HG02973 (cell line): Measurements from ENCODE around the gene SPOCD1.

Experiments
- ATAC-seq: cut with Tn5 transposase; IDR thresholded peaks from one replicate; pipeline ENCODE4 v1.9.1; 2021; ENCODE audit warnings: moderate library complexity; ENCODE audit not compliant: unreplicated experiment

The SPOCD1 gene

GRCh38 chr1:31801458-31801857 lies 14.4 kb downstream of the SPOCD1 start:
- ATAC-seq: no peak

GRCh38 chr1:31800674-31800967 lies 15.2 kb downstream of the SPOCD1 start:
- ATAC-seq: no peak

GRCh38 chr1:31799895-31800673 lies 15.7 kb downstream of the SPOCD1 start:
- ATAC-seq: no peak

GRCh38 chr1:31799196-31799894 lies 16.5 kb downstream of the SPOCD1 start:
- ATAC-seq: no peak

- ATAC-seq: no peak
These were observed 17.2 kb downstream of the SPOCD1 start for GRCh38 chr1:31798433-31799195.

- ATAC-seq: no peak
These were observed 17.8 kb downstream of the SPOCD1 start for GRCh38 chr1:31798086-31798432.

- no peak for ATAC-seq
These were observed 18.6 kb downstream of the SPOCD1 start for GRCh38 chr1:31797216-31797615.

- ATAC-seq: no peak
These were observed 19.1 kb downstream of the SPOCD1 start for GRCh38 chr1:31796707-31797106.

- ATAC-seq: no peak
These were observed 19.8 kb downstream of the SPOCD1 start for GRCh38 chr1:31795801-31796621.

GRCh38 chr1:31795096-31795675 lies 20.6 kb downstream of the SPOCD1 start:
- ATAC-seq: no peak

- ATAC-seq: no peak
These were observed 22.1 kb downstream of the SPOCD1 start for GRCh38 chr1:31793586-31794285.

- no peak for ATAC-seq
These were observed 22.7 kb downstream of the SPOCD1 start for GRCh38 chr1:31793086-31793485.

- ATAC-seq: no peak
These were observed 23.3 kb downstream of the SPOCD1 start for GRCh38 chr1:31792541-31792940.

- no peak for ATAC-seq
These were observed 23.7 kb downstream of the SPOCD1 start for GRCh38 chr1:31792116-31792515.

- ATAC-seq: no peak
These were observed 24.5 kb downstream of the SPOCD1 start for GRCh38 chr1:31791131-31791858.

- ATAC-seq: no peak
These were observed 25.2 kb downstream of the SPOCD1 start for GRCh38 chr1:31790641-31791091.

- no peak for ATAC-seq
These were observed 25.7 kb downstream of the SPOCD1 start for GRCh38 chr1:31790140-31790539.

GRCh38 chr1:31789259-31790065 lies 26.4 kb downstream of the SPOCD1 start:
- peak; percentile 48 for ATAC-seq
